CD4-positive, alpha-beta T cell treated with Interleukin-21 for 1 hour (primary cell): ENCODE data around the gene SORBS1.

Experiments
- DNase-seq: peaks from one replicate; pipeline ENCODE4 v3.0.0-alpha.2; 2020

Gene SORBS1

GRCh38 chr10:95333997-95334804 is 227.0 kb downstream of the SORBS1 start:
- DNase-seq: no peak

- no peak for DNase-seq
Observed at GRCh38 chr10:95332666-95333249, 228.4 kb downstream of the SORBS1 start.

- DNase-seq: no peak
Observed at GRCh38 chr10:95331596-95332130, 229.5 kb downstream of the SORBS1 start.

GRCh38 chr10:95330966-95331453 is 230.2 kb downstream of the SORBS1 start:
- DNase-seq: no peak

- DNase-seq: no peak
Observed at GRCh38 chr10:95329296-95329695, 231.9 kb downstream of the SORBS1 start.

- DNase-seq: no peak
Observed at GRCh38 chr10:95328013-95328412, 233.2 kb downstream of the SORBS1 start.

- no peak for DNase-seq
Observed at GRCh38 chr10:95327367-95327766, 233.8 kb downstream of the SORBS1 start.

- no peak for DNase-seq
Observed at GRCh38 chr10:95326396-95326795, 234.8 kb downstream of the SORBS1 start.

GRCh38 chr10:95325863-95326262 is 235.3 kb downstream of the SORBS1 start:
- no peak for DNase-seq

- no peak for DNase-seq
Observed at GRCh38 chr10:95324436-95325268, 236.5 kb downstream of the SORBS1 start.

- DNase-seq: no peak
Observed at GRCh38 chr10:95321554-95322301, 239.4 kb downstream of the SORBS1 start.

GRCh38 chr10:95319239-95319638 is 241.9 kb downstream of the SORBS1 start:
- DNase-seq: no peak

GRCh38 chr10:95315509-95315908 is 245.7 kb downstream of the SORBS1 start:
- DNase-seq: no peak

GRCh38 chr10:95314192-95314918 is 246.8 kb downstream of the SORBS1 start:
- DNase-seq: no peak

GRCh38 chr10:95312986-95313495 is 248.1 kb downstream of the SORBS1 start:
- no peak for DNase-seq

- no peak for DNase-seq
Observed at GRCh38 chr10:95312257-95312656, 248.9 kb downstream of the SORBS1 start.

- DNase-seq: no peak
Observed at GRCh38 chr10:95309958-95310357, 251.2 kb downstream of the SORBS1 start.

- no peak for DNase-seq
Observed at GRCh38 chr10:95308389-95309302, 252.5 kb downstream of the SORBS1 start.

GRCh38 chr10:95306851-95307250 is 254.3 kb downstream of the SORBS1 start:
- DNase-seq: no peak

- no peak for DNase-seq
Observed at GRCh38 chr10:95306318-95306650, 254.9 kb downstream of the SORBS1 start.
